ENCODE measurements around the gene TCP1.

TCP1 gene

GRCh38 chr6:159777240-159777904 lies 12.0 kb downstream of the TCP1 start:
- Histone ChIP-seq H4K20me1 (ENCODE audit: low read depth, low read length) (peaks cover 17% of the 10 kb centered on the region), H3K79me2 (ENCODE audit: insufficient read depth, low read length) (peaks cover 11% of the 10 kb centered on the region), H3K4me3 (ENCODE audit: insufficient read depth, low read length, poor library complexity, severe bottlenecking) (no peak overlapping the region), H2AFZ (ENCODE audit: low read depth, low read length, severe bottlenecking) (no peak overlapping the region), H3K9ac (ENCODE audit: low read length) (no peak overlapping the region), H3K27ac (ENCODE audit: low read depth, low read length) (no peak overlapping the region), H3K9me2 (replicated peaks; ENCODE audit: insufficient read depth, low read length) (no peaks in the 10 kb centered on the region), H3K27me3 (ENCODE audit: low read length) (no peaks in the 10 kb centered on the region), H3K36me3 (ENCODE audit: low read length) (peaks cover 63% of the 10 kb centered on the region), H3K9me3 (ENCODE audit: insufficient read depth, low read length) (no peaks in the 10 kb centered on the region), H3F3A (ENCODE audit: insufficient read depth) (peaks cover 74% of the 10 kb centered on the region), H3K4me2 (ENCODE audit: low read depth, low read length, poor library complexity, severe bottlenecking) (no peak overlapping the region)
- no peak for TF ChIP-seq CTCF (IDR thresholded peaks at IDR 0.05; ENCODE audit: insufficient read depth, low read length, poor library complexity, severe bottlenecking)
- TF ChIP-seq EZH2phosphoT487 (conservative IDR thresholded peaks at IDR 0.05; ENCODE audit: low read length) = no peak

- no peaks in the 10 kb centered on the region for H3K79me2 ChIP-seq (ENCODE audit: insufficient read depth, low read length)
- H3K4me3 ChIP-seq (ENCODE audit: insufficient read depth, low read length, poor library complexity, severe bottlenecking) = no peak overlapping the region
- H3K9me2 ChIP-seq (replicated peaks; ENCODE audit: insufficient read depth, low read length) = no peaks in the 10 kb centered on the region
- H2AFZ ChIP-seq (ENCODE audit: low read depth, low read length, severe bottlenecking) = no peak overlapping the region
- H4K20me1 ChIP-seq (ENCODE audit: low read depth, low read length) = no peaks in the 10 kb centered on the region
- peaks cover 25% of the 10 kb centered on the region for H3F3A ChIP-seq (ENCODE audit: insufficient read depth)
- H3K4me2 ChIP-seq (ENCODE audit: low read depth, low read length, poor library complexity, severe bottlenecking) = no peak overlapping the region
- no peaks in the 10 kb centered on the region for H3K27me3 ChIP-seq (ENCODE audit: low read length)
- TF ChIP-seq CTCF (IDR thresholded peaks at IDR 0.05; ENCODE audit: insufficient read depth, low read length, poor library complexity, severe bottlenecking) (no peak), EZH2phosphoT487 (conservative IDR thresholded peaks at IDR 0.05; ENCODE audit: low read length) (no peak)
- no peaks in the 10 kb centered on the region for H3K9me3 ChIP-seq (ENCODE audit: insufficient read depth, low read length)
- no peak overlapping the region for H3K27ac ChIP-seq (ENCODE audit: low read depth, low read length)
- H3K9ac ChIP-seq (ENCODE audit: low read length) = no peak overlapping the region
- peaks cover 55% of the 10 kb centered on the region for H3K36me3 ChIP-seq (ENCODE audit: low read length)
These were observed 17.2 kb downstream of the TCP1 start for GRCh38 chr6:159772196-159772595.

GRCh38 chr6:159769470-159769869 lies 19.9 kb downstream of the TCP1 start:
- Histone ChIP-seq H3K9ac (ENCODE audit: low read length) (no peak overlapping the region), H3K4me3 (ENCODE audit: insufficient read depth, low read length, poor library complexity, severe bottlenecking) (no peak overlapping the region), H4K20me1 (ENCODE audit: low read depth, low read length) (no peaks in the 10 kb centered on the region), H3K36me3 (ENCODE audit: low read length) (peaks cover 65% of the 10 kb centered on the region), H3K79me2 (ENCODE audit: insufficient read depth, low read length) (peaks cover 5% of the 10 kb centered on the region; the same call in 1 of the 2 replicates), H3F3A (ENCODE audit: insufficient read depth) (peaks cover 4% of the 10 kb centered on the region), H2AFZ (ENCODE audit: low read depth, low read length, severe bottlenecking) (no peak overlapping the region), H3K9me2 (replicated peaks; ENCODE audit: insufficient read depth, low read length) (no peaks in the 10 kb centered on the region), H3K27ac (ENCODE audit: low read depth, low read length) (no peak overlapping the region), H3K9me3 (ENCODE audit: insufficient read depth, low read length) (no peaks in the 10 kb centered on the region), H3K4me2 (ENCODE audit: low read depth, low read length, poor library complexity, severe bottlenecking) (no peak overlapping the region), H3K27me3 (ENCODE audit: low read length) (no peaks in the 10 kb centered on the region)
- TF ChIP-seq EZH2phosphoT487 (conservative IDR thresholded peaks at IDR 0.05; ENCODE audit: low read length) (no peak), CTCF (IDR thresholded peaks at IDR 0.05; ENCODE audit: insufficient read depth, low read length, poor library complexity, severe bottlenecking) (no peak)

Data from SU-DHL-6 (cell line).